Loucy (cell line): ENCODE measurements around the gene CMKLR1.

Experiments
- H2AFZ ChIP-seq: fragments of 200-600 bp; sonication (generic); 2 replicates; pipeline ENCODE4 v1.6.0; 2016; ENCODE audit warnings: antibody characterized with exemption, mild to moderate bottlenecking, low read length, moderate library complexity
- H3F3A ChIP-seq: fragments of 200-600 bp; 2 replicates; pipeline ENCODE4 v1.6.0; 2016; ENCODE audit warnings: antibody characterized with exemption, low read depth, mild to moderate bottlenecking
- H3K27me3 ChIP-seq: fragments of 200-600 bp; sonication (generic); 2 replicates; pipeline ENCODE4 v1.6.1; 2014; ENCODE audit warnings: low read length, mild to moderate bottlenecking; ENCODE audit not compliant: insufficient read depth, poor library complexity, severe bottlenecking
- H3K36me3 ChIP-seq: fragments of 200-600 bp; sonication (generic); 2 replicates; pipeline ENCODE4 v1.6.1; 2016; ENCODE audit warnings: low read length; ENCODE audit not compliant: insufficient read depth
- H3K4me1 ChIP-seq: fragments of 200-600 bp; sonication (generic); 2 replicates; pipeline ENCODE4 v1.5.1; 2014; ENCODE audit warnings: low read length, mild to moderate bottlenecking; ENCODE audit not compliant: insufficient read depth, poor library complexity, severe bottlenecking
- H3K4me2 ChIP-seq: fragments of 200-600 bp; sonication (generic); 2 replicates; pipeline ENCODE4 v1.6.0; 2014; ENCODE audit warnings: antibody characterized with exemption, low read length, low read depth, mild to moderate bottlenecking; ENCODE audit not compliant: poor library complexity, severe bottlenecking
- H3K4me3 ChIP-seq: fragments of 200-600 bp; sonication (generic); 2 replicates; pipeline ENCODE4 v1.5.1; 2014; ENCODE audit warnings: low read length, mild to moderate bottlenecking, mixed read lengths; ENCODE audit not compliant: poor library complexity, severe bottlenecking
- H3K79me2 ChIP-seq: fragments of 200-600 bp; sonication (generic); 2 replicates; pipeline ENCODE4 v1.6.1; 2014; ENCODE audit warnings: low read length; ENCODE audit not compliant: insufficient read depth
- H3K9ac ChIP-seq: fragments of 200-600 bp; sonication (generic); 2 replicates; pipeline ENCODE4 v1.6.0; 2014; ENCODE audit warnings: mild to moderate bottlenecking, low read depth, low read length, moderate library complexity; ENCODE audit not compliant: poor library complexity, severe bottlenecking
- H3K9me2 ChIP-seq: fragments of 200-600 bp; sonication (generic); replicated peaks from 2 replicates; pipeline ENCODE4 v1.6.1; 2016; ENCODE audit warnings: low read depth, low read length, mixed read lengths
- H3K9me3 ChIP-seq: fragments of 200-600 bp; sonication (generic); 2 replicates; pipeline ENCODE4 v1.6.1; 2014; ENCODE audit warnings: mild to moderate bottlenecking, antibody characterized with exemption, low read length, low read depth; ENCODE audit not compliant: insufficient read depth
- H4K20me1 ChIP-seq: fragments of 200-600 bp; sonication (generic); 2 replicates; pipeline ENCODE4 v1.6.0; 2014; ENCODE audit warnings: antibody characterized with exemption, low read length, mild to moderate bottlenecking; ENCODE audit not compliant: insufficient read depth, poor library complexity, severe bottlenecking
- CTCF ChIP-seq: fragments of 200-600 bp; sonication (generic); conservative IDR thresholded peaks from 2 replicates; pipeline ENCODE4 v1.5.1; 2014; ENCODE audit warnings: mild to moderate bottlenecking, antibody characterized with exemption, low read length
- EZH2phosphoT487 ChIP-seq: fragments of 200-600 bp; IDR thresholded peaks from 2 replicates; pipeline ENCODE4 v1.6.1; 2018; ENCODE audit warnings: antibody characterized with exemption, mild to moderate bottlenecking, moderate library complexity, borderline replicate concordance

The CMKLR1 gene

DNA sequence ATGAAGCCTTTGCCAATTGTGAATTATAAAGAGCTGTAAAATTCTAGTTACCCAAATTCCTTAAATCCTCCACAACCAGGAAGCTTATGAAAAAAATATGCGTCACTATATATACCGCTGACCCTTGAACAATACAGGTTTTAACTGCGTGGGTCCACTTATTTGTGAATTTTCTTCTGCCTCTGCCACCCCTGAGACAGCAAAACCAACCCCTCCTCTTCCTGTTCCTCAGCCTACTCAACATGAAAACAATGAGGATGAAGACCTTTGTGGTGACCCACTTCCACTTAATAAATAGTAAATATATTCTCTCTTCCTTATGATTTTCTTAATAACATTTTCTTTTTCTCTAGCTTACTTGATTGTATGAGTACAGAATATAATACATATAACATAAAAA lies 42.2 kb downstream of the CMKLR1 start:
- no peak overlapping the region for H3K9ac ChIP-seq
- H3K36me3 ChIP-seq, result no peaks in the 10 kb centered on the region
- H3K27me3 ChIP-seq, result no peaks in the 10 kb centered on the region
- no peak overlapping the region for H2AFZ ChIP-seq
- peaks cover 6% of the 10 kb centered on the region for H3K4me1 ChIP-seq
- no peaks in the 10 kb centered on the region for H3K9me3 ChIP-seq
- H3K4me3 ChIP-seq, result no peak overlapping the region
- H3F3A ChIP-seq, result no peaks in the 10 kb centered on the region
- no peaks in the 10 kb centered on the region for H4K20me1 ChIP-seq
- TF ChIP-seq EZH2phosphoT487 (no peak), CTCF (no peak)
- H3K79me2 ChIP-seq, result no peaks in the 10 kb centered on the region
- H3K4me2 ChIP-seq, result no peak overlapping the region
- no peaks in the 10 kb centered on the region for H3K9me2 ChIP-seq

DNA sequence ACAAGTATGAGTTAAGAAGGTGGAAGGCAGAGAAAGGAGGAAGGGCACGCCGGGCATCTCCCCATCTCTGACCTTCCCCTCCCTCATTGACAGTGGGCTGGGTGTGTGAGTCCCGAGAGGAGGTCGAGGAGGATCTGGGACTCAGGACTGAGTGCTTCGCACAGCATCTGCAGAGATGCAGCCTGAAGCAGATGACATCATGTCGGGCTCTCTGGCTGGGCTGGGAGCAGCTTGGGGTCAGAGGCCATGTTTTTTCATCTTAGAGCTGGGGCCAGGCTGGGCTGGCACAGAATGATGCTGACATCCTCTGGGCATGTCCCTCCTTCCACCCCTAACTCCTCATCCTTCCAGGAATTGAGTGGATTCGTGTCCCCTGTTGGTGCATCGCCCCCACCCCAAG lies 43.5 kb downstream of the CMKLR1 start:
- no peak overlapping the region for H3K9ac ChIP-seq

DNA sequence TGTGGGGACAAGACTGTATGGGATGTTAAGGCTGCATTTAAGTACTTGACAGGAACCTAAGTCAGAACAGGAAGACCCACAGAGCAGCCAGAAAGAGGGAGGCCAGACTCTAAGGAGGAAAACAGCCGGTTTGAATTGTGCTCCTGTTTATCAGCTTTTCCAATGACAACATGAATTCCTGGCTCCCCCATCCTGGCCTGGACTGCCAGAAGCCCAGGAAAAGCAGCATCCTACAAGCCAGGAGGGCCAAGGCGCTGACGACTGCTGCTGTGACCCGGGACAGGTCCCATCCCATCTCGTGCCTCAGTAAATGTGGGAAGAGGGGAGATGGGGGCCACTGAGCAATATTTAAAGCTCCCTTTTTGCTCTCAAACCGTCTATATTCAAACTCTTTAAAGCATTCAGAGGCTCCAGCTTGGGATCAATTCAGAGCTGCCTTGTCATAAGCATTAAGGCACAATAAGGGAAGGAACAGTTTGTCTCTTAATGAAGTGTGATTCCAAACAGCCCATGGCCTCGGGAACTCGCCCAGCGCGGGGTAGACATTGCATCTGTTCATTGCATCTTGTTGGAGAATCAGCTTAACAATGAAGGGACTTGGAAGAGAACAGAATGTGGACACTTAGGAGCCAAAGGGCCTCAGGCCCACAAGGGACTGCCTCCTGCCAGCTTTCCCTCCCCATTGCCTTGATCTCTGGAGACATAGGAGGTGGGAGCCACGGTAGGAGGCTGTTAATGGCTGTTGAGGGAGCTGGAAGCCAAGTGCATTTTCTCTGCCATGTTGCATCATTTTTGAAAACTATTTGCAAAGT lies 49.6 kb downstream of the CMKLR1 start:
- Histone ChIP-seq H3K36me3 (no peaks in the 10 kb centered on the region), H3K27me3 (no peaks in the 10 kb centered on the region), H3K9ac (no peak overlapping the region), H3K4me2 (no peak overlapping the region), H3F3A (no peaks in the 10 kb centered on the region), H4K20me1 (no peaks in the 10 kb centered on the region), H3K4me1 (no peaks in the 10 kb centered on the region), H3K4me3 (no peak overlapping the region), H3K9me3 (no peaks in the 10 kb centered on the region), H2AFZ (no peak overlapping the region), H3K9me2 (no peaks in the 10 kb centered on the region), H3K79me2 (no peaks in the 10 kb centered on the region)
- TF ChIP-seq EZH2phosphoT487, result no peak
- TF ChIP-seq CTCF, result no peak

More for the DNA sequence above, 43.5 kb downstream of the CMKLR1 start:
- no peaks in the 10 kb centered on the region for H3K36me3 ChIP-seq
- no peaks in the 10 kb centered on the region for H3K9me3 ChIP-seq
- no peaks in the 10 kb centered on the region for H3K9me2 ChIP-seq
- peaks cover 4% of the 10 kb centered on the region for H3K4me1 ChIP-seq
- H3K79me2 ChIP-seq, result no peaks in the 10 kb centered on the region
- no peak overlapping the region for H3K4me2 ChIP-seq
- H2AFZ ChIP-seq, result no peak overlapping the region
- no peaks in the 10 kb centered on the region for H3F3A ChIP-seq
- H4K20me1 ChIP-seq, result no peaks in the 10 kb centered on the region
- H3K4me3 ChIP-seq, result no peak overlapping the region
- no peak for TF ChIP-seq EZH2phosphoT487
- no peak for TF ChIP-seq CTCF
- H3K27me3 ChIP-seq, result no peaks in the 10 kb centered on the region
